HEK293 (cell line): Measurements from ENCODE around the gene NR1H2.
A peak's percentile ranks its signal among the peaks of the same experiment; 100 is the strongest.

Experiments used
- GLI2 ChIP-seq: fragments of 450-650 bp; formaldehyde crosslinking; IDR thresholded peaks from 2 replicates; pipeline ENCODE4; 2017; ENCODE audit warnings: missing biosample characterization, missing genetic modification characterization, low read depth, borderline replicate concordance
- KLF16 ChIP-seq: fragments of 450-650 bp; formaldehyde crosslinking; IDR thresholded peaks from 2 replicates; pipeline ENCODE4 v1.5.1; 2017; ENCODE audit warnings: missing biosample characterization, missing genetic modification characterization
- SCRT1 ChIP-seq: fragments of 450-650 bp; formaldehyde crosslinking; IDR thresholded peaks from 2 replicates; pipeline ENCODE4 v1.5.1; 2016; ENCODE audit warnings: missing biosample characterization, missing genetic modification characterization, borderline replicate concordance
- SP2 ChIP-seq: fragments of 450-650 bp; formaldehyde crosslinking; IDR thresholded peaks from 2 replicates; pipeline ENCODE4 v1.5.1; 2016; ENCODE audit warnings: missing biosample characterization, missing genetic modification characterization
- ZBTB1 ChIP-seq: fragments of 450-650 bp; formaldehyde crosslinking; IDR thresholded peaks from 2 replicates; pipeline ENCODE4 v1.5.1; 2016; ENCODE audit warnings: missing biosample characterization, missing genetic modification characterization
- ZNF221 ChIP-seq: fragments of 450-650 bp; formaldehyde crosslinking; IDR thresholded peaks from 2 replicates; pipeline ENCODE4 v1.5.1; 2017; ENCODE audit warnings: missing biosample characterization, missing genetic modification characterization, borderline replicate concordance
- ZNF23 ChIP-seq: fragments of 450-650 bp; formaldehyde crosslinking; IDR thresholded peaks from 2 replicates; pipeline ENCODE4 v1.5.1; 2016; ENCODE audit warnings: missing biosample characterization, missing genetic modification characterization, borderline replicate concordance
- ZNF248 ChIP-seq: fragments of 450-650 bp; formaldehyde crosslinking; IDR thresholded peaks from 2 replicates; pipeline ENCODE4 v1.5.1; 2017; ENCODE audit warnings: missing biosample characterization, missing genetic modification characterization
- ZNF292 ChIP-seq: fragments of 450-650 bp; formaldehyde crosslinking; IDR thresholded peaks from 2 replicates; pipeline ENCODE4 v1.5.1; 2016; ENCODE audit warnings: low read depth, missing biosample characterization, missing genetic modification characterization, borderline replicate concordance
- ZNF394 ChIP-seq: fragments of 450-650 bp; formaldehyde crosslinking; IDR thresholded peaks from 2 replicates; pipeline ENCODE4 v1.5.1; 2016; ENCODE audit warnings: missing biosample characterization, missing genetic modification characterization, mild to moderate bottlenecking, moderate library complexity, borderline replicate concordance
- ZNF521 ChIP-seq: fragments of 450-650 bp; formaldehyde crosslinking; IDR thresholded peaks from 2 replicates; pipeline ENCODE4 v1.5.1; 2017; ENCODE audit warnings: missing biosample characterization, mild to moderate bottlenecking, missing genetic modification characterization
- ZNF530 ChIP-seq: fragments of 450-650 bp; formaldehyde crosslinking; IDR thresholded peaks from 2 replicates; pipeline ENCODE4 v1.5.1; 2016; ENCODE audit warnings: low read depth, missing biosample characterization, missing genetic modification characterization
- ZNF621 ChIP-seq: fragments of 450-650 bp; formaldehyde crosslinking; IDR thresholded peaks from 2 replicates; pipeline ENCODE4 v1.5.1; 2017; ENCODE audit warnings: missing biosample characterization, missing genetic modification characterization
- TF ChIP-seq, protein P1 (sequence below): fragments of 450-650 bp; formaldehyde crosslinking; IDR thresholded peaks from 2 replicates; pipeline ENCODE4 v1.5.1; 2016; ENCODE audit warnings: missing biosample characterization, missing genetic modification characterization, borderline replicate concordance
- TF ChIP-seq, protein P2 (sequence below): fragments of 450-650 bp; IDR thresholded peaks from 2 replicates; pipeline ENCODE4 v1.5.1; 2018; ENCODE audit warnings: missing biosample characterization, missing genetic modification characterization
- TF ChIP-seq, protein P3 (sequence below): fragments of 450-650 bp; formaldehyde crosslinking; IDR thresholded peaks from 2 replicates; pipeline ENCODE4 v1.5.1; 2017; ENCODE audit warnings: missing biosample characterization, missing genetic modification characterization
- TF ChIP-seq, protein P4 (sequence below): fragments of 450-650 bp; formaldehyde crosslinking; IDR thresholded peaks from 2 replicates; pipeline ENCODE4 v1.5.1; 2016; ENCODE audit warnings: missing biosample characterization, missing genetic modification characterization
- TF ChIP-seq, protein P5 (sequence below): IDR thresholded peaks from 2 replicates; pipeline ENCODE4 v1.6.1; 2011; ENCODE audit warnings: mild to moderate bottlenecking, low read depth, low read length, borderline replicate concordance
- TF ChIP-seq, protein P6 (sequence below): fragments of 450-650 bp; formaldehyde crosslinking; IDR thresholded peaks from 2 replicates; pipeline ENCODE4 v1.5.1; 2017; ENCODE audit warnings: missing biosample characterization, missing genetic modification characterization
- TF ChIP-seq, protein P7 (sequence below): fragments of 450-650 bp; formaldehyde crosslinking; IDR thresholded peaks from 2 replicates; pipeline ENCODE4 v1.5.1; 2016; ENCODE audit warnings: missing biosample characterization, missing genetic modification characterization, low read depth

NR1H2 gene

DNA sequence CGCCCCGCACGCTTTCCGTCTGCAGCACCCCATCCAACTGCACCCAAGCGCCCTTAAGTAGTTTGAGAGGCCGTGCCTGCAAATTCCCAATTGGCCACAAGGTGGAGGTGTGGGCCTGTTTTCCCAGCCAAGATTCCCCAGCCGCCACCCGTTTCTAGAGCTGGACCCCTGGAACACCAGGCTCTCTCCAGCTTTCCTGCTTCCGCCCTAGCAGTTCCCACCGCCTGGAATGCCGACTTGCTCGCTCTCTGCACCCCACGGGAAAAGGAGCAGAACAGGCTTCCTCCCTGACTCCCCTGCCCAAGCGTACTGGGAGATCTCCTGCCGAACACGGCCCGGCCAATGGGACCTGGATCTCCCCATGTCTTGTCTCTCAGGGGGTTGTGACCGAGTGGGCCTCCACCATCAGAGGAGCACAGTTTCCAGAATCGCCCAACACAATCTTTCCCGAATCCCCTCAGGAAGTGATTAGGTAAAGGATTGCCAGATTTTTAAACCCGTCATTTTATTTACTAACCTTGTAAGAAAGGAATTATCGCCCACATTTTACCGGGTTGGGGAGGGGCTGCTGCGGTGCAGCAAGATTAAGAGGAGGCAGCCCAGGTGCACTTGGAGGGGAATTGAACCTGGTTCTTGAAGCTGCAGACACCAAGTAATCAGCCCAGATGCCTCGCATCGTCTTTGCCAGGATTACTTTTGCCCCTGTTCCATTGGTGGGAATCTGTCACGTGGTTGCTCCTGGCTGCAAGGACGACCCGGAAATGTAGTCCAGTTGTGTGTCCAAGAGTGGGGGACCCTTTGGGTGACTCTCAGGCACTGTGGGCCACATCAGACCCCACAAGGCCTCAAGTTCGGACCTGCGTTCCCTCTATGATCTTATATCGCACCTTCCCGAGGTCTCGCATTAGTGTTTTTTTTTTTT is 7.3 kb upstream of the NR1H2 start (continued):
- TF ChIP-seq, protein P1, sequence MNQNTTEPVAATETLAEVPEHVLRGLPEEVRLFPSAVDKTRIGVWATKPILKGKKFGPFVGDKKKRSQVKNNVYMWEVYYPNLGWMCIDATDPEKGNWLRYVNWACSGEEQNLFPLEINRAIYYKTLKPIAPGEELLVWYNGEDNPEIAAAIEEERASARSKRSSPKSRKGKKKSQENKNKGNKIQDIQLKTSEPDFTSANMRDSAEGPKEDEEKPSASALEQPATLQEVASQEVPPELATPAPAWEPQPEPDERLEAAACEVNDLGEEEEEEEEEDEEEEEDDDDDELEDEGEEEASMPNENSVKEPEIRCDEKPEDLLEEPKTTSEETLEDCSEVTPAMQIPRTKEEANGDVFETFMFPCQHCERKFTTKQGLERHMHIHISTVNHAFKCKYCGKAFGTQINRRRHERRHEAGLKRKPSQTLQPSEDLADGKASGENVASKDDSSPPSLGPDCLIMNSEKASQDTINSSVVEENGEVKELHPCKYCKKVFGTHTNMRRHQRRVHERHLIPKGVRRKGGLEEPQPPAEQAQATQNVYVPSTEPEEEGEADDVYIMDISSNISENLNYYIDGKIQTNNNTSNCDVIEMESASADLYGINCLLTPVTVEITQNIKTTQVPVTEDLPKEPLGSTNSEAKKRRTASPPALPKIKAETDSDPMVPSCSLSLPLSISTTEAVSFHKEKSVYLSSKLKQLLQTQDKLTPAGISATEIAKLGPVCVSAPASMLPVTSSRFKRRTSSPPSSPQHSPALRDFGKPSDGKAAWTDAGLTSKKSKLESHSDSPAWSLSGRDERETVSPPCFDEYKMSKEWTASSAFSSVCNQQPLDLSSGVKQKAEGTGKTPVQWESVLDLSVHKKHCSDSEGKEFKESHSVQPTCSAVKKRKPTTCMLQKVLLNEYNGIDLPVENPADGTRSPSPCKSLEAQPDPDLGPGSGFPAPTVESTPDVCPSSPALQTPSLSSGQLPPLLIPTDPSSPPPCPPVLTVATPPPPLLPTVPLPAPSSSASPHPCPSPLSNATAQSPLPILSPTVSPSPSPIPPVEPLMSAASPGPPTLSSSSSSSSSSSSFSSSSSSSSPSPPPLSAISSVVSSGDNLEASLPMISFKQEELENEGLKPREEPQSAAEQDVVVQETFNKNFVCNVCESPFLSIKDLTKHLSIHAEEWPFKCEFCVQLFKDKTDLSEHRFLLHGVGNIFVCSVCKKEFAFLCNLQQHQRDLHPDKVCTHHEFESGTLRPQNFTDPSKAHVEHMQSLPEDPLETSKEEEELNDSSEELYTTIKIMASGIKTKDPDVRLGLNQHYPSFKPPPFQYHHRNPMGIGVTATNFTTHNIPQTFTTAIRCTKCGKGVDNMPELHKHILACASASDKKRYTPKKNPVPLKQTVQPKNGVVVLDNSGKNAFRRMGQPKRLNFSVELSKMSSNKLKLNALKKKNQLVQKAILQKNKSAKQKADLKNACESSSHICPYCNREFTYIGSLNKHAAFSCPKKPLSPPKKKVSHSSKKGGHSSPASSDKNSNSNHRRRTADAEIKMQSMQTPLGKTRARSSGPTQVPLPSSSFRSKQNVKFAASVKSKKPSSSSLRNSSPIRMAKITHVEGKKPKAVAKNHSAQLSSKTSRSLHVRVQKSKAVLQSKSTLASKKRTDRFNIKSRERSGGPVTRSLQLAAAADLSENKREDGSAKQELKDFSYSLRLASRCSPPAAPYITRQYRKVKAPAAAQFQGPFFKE (tag by site-specific recombination) = no peak
- TF ChIP-seq, protein P2, sequence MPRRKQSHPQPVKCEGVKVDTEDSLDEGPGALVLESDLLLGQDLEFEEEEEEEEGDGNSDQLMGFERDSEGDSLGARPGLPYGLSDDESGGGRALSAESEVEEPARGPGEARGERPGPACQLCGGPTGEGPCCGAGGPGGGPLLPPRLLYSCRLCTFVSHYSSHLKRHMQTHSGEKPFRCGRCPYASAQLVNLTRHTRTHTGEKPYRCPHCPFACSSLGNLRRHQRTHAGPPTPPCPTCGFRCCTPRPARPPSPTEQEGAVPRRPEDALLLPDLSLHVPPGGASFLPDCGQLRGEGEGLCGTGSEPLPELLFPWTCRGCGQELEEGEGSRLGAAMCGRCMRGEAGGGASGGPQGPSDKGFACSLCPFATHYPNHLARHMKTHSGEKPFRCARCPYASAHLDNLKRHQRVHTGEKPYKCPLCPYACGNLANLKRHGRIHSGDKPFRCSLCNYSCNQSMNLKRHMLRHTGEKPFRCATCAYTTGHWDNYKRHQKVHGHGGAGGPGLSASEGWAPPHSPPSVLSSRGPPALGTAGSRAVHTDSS (tag by site-specific recombination) = no peak
- TF ChIP-seq ZNF521 (tag by site-specific recombination) (no peak), ZNF292 (tag by site-specific recombination) (no peak), SCRT1 (tag by site-specific recombination) (no peak), ZNF248 (tag by site-specific recombination) (no peak), ZNF23 (no peak), ZNF530 (no peak), GLI2 (no peak), ZBTB1 (tag by site-specific recombination) (no peak), SP2 (no peak), ZNF621 (no peak), ZNF394 (tag by site-specific recombination) (no peak; the same call in 1 of the 2 replicates), ZNF221 (tag by site-specific recombination) (no peak), KLF16 (tag by site-specific recombination) (no peak)
- TF ChIP-seq, protein P3, sequence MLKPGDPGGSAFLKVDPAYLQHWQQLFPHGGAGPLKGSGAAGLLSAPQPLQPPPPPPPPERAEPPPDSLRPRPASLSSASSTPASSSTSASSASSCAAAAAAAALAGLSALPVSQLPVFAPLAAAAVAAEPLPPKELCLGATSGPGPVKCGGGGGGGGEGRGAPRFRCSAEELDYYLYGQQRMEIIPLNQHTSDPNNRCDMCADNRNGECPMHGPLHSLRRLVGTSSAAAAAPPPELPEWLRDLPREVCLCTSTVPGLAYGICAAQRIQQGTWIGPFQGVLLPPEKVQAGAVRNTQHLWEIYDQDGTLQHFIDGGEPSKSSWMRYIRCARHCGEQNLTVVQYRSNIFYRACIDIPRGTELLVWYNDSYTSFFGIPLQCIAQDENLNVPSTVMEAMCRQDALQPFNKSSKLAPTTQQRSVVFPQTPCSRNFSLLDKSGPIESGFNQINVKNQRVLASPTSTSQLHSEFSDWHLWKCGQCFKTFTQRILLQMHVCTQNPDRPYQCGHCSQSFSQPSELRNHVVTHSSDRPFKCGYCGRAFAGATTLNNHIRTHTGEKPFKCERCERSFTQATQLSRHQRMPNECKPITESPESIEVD (tag by site-specific recombination) = no peak
- TF ChIP-seq, protein P4, sequence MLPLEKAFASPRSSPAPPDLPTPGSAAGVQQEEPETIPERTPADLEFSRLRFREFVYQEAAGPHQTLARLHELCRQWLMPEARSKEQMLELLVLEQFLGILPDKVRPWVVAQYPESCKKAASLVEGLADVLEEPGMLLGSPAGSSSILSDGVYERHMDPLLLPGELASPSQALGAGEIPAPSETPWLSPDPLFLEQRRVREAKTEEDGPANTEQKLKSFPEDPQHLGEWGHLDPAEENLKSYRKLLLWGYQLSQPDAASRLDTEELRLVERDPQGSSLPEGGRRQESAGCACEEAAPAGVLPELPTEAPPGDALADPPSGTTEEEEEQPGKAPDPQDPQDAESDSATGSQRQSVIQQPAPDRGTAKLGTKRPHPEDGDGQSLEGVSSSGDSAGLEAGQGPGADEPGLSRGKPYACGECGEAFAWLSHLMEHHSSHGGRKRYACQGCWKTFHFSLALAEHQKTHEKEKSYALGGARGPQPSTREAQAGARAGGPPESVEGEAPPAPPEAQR (tag by site-specific recombination) = no peak
- TF ChIP-seq, protein P5, sequence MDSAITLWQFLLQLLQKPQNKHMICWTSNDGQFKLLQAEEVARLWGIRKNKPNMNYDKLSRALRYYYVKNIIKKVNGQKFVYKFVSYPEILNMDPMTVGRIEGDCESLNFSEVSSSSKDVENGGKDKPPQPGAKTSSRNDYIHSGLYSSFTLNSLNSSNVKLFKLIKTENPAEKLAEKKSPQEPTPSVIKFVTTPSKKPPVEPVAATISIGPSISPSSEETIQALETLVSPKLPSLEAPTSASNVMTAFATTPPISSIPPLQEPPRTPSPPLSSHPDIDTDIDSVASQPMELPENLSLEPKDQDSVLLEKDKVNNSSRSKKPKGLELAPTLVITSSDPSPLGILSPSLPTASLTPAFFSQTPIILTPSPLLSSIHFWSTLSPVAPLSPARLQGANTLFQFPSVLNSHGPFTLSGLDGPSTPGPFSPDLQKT = no peak
- TF ChIP-seq, protein P6, sequence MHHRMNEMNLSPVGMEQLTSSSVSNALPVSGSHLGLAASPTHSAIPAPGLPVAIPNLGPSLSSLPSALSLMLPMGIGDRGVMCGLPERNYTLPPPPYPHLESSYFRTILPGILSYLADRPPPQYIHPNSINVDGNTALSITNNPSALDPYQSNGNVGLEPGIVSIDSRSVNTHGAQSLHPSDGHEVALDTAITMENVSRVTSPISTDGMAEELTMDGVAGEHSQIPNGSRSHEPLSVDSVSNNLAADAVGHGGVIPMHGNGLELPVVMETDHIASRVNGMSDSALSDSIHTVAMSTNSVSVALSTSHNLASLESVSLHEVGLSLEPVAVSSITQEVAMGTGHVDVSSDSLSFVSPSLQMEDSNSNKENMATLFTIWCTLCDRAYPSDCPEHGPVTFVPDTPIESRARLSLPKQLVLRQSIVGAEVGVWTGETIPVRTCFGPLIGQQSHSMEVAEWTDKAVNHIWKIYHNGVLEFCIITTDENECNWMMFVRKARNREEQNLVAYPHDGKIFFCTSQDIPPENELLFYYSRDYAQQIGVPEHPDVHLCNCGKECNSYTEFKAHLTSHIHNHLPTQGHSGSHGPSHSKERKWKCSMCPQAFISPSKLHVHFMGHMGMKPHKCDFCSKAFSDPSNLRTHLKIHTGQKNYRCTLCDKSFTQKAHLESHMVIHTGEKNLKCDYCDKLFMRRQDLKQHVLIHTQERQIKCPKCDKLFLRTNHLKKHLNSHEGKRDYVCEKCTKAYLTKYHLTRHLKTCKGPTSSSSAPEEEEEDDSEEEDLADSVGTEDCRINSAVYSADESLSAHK (tag by site-specific recombination) = 0 out of 2 replicates have a peak, but pooled peaks have one; percentile 12
- TF ChIP-seq, protein P7, sequence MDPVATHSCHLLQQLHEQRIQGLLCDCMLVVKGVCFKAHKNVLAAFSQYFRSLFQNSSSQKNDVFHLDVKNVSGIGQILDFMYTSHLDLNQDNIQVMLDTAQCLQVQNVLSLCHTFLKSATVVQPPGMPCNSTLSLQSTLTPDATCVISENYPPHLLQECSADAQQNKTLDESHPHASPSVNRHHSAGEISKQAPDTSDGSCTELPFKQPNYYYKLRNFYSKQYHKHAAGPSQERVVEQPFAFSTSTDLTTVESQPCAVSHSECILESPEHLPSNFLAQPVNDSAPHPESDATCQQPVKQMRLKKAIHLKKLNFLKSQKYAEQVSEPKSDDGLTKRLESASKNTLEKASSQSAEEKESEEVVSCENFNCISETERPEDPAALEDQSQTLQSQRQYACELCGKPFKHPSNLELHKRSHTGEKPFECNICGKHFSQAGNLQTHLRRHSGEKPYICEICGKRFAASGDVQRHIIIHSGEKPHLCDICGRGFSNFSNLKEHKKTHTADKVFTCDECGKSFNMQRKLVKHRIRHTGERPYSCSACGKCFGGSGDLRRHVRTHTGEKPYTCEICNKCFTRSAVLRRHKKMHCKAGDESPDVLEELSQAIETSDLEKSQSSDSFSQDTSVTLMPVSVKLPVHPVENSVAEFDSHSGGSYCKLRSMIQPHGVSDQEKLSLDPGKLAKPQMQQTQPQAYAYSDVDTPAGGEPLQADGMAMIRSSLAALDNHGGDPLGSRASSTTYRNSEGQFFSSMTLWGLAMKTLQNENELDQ (tag by site-specific recombination) = no peak
